Type B pancreatic cell (in vitro differentiated cells): ENCODE measurements around the gene AFAP1L1. TPM values are rescaled to one million over a fixed set of nuclear protein-coding genes. Genes with fewer than 3 reads are reported as not detected.
A peak's percentile ranks its signal among the peaks of the same experiment; 100 is the strongest.

ENCODE experiments used
- DNase-seq: peaks from one replicate; pipeline ENCODE4 v3.0.0; 2021; ENCODE audit warnings: mixed read lengths; ENCODE audit not compliant: unreplicated experiment; ENCODE audit errors: extremely low spot score
- H3K27ac Mint-ChIP-seq: 2 replicates; pipeline ENCODE4 v1.8.0; 2021; ENCODE audit warnings: mild to moderate bottlenecking, mixed read lengths
- H3K27me3 Mint-ChIP-seq: 2 replicates; pipeline ENCODE4 v1.8.0; 2021; ENCODE audit warnings: mixed read lengths
- H3K36me3 Mint-ChIP-seq: 2 replicates; pipeline ENCODE4 v1.8.0; 2021; ENCODE audit warnings: mixed read lengths
- H3K4me1 Mint-ChIP-seq: one replicate; pipeline ENCODE4 v1.8.0; 2021; ENCODE audit warnings: mixed read lengths; ENCODE audit not compliant: unreplicated experiment
- H3K4me3 Mint-ChIP-seq: 2 replicates; pipeline ENCODE4 v1.8.0; 2021; ENCODE audit warnings: mild to moderate bottlenecking, mixed read lengths
- H3K9me3 Mint-ChIP-seq: 2 replicates; pipeline ENCODE4 v1.8.0; 2021; ENCODE audit warnings: mixed read lengths
- CTCF ChIP-seq: fragments of 200-600 bp; sonication (generic); conservative IDR thresholded peaks from 2 replicates; pipeline ENCODE4 v1.5.0; 2021; ENCODE audit warnings: antibody characterized with exemption, mild to moderate bottlenecking
- total RNA-seq: library from RNA; stranded (reverse); gene quantifications from 2 replicates; pipeline ENCODE4 v1.2.1, GENCODE V29; 2021; ENCODE audit warnings: low replicate concordance

The AFAP1L1 gene
- total RNA-seq, 1 donor from 2014 or later, result 6.4 TPM

GRCh38 chr5:149344151-149344550 is 72.5 kb downstream of the AFAP1L1 start:
- no peak for TF ChIP-seq CTCF

DNA sequence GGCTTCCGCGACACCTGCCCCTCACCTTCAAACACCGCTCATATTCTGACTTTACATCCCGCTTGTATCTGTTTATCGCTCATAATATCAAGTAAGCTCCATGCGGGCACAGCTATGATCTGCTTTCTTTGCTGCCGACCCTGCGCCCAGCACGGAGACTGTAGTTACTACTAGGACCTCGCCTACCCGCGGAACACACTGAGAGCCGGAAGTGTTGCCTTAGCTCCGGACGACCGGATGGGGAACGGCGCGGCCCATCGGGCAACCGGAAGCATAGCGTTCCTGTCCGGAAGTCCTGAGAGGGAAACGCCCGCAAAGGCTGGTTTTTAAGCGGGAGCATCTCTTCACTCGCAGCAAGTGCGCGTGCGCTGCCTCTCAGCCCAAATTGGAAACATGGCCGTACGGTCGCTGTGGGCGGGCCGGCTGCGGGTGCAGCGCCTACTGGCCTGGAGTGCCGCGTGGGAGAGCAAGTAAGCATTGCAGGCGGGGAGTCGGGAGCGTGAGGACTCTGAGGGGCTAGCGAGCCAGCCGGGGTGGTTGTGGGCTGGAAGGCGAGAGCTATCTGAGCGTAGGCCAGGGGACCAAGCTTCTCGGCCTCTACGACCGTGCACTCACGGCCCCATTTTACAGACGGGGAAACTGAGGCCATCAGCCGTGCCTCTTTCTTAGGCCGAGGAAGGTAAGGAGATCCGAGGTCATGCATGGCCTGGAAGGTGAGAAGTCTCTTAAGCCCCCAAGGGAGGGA is 73.7 kb downstream of the AFAP1L1 start, which contains the start of gene GRPEL2:
GRPEL2 (plus strand) TSS at position 353 of the 745 bp plus-strand sequence; CDS start at position 394, 41 bp downstream.
- H3K27me3 Mint-ChIP-seq, result no peaks in the 10 kb centered on the region
- H3K4me1 Mint-ChIP-seq, result peaks cover 13% of the 10 kb centered on the region
- peak within 1 kb of the TSS; percentile 97 for H3K4me3 Mint-ChIP-seq
- H3K27ac Mint-ChIP-seq, result peak within 1 kb of the TSS; percentile 92
- DNase-seq, result peak; percentile 94
- no peaks in the 10 kb centered on the region for H3K9me3 Mint-ChIP-seq
- no peak for TF ChIP-seq CTCF
- H3K36me3 Mint-ChIP-seq, result peaks cover 13% of the 10 kb centered on the region

More at GRCh38 chr5:149344151-149344550, 72.5 kb downstream of the AFAP1L1 start:
- Mint-ChIP-seq H3K27ac (peak overlapping the region; percentile 92), H3K4me1 (peaks cover 13% of the 10 kb centered on the region), H3K4me3 (peak overlapping the region; percentile 97), H3K9me3 (no peaks in the 10 kb centered on the region), H3K36me3 (peaks cover 5% of the 10 kb centered on the region), H3K27me3 (no peaks in the 10 kb centered on the region)
- no peak for DNase-seq

DNA sequence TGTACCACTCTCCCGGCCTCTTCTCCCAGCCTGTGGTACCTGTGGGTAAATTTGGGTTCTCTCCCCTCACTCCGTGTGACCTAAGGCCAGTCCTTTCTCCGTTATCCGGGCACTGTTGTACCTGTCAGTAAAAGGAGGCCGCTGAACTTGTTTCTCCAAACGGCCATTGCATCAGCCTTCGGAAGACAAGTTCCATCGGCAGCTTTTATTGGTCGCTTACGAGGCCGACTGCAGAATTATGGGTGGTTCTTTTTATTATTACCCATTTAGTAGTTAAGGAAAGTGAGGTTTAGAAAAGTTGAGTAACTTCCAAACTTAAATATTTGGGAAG is 74.2 kb downstream of the AFAP1L1 start:
- peak overlapping the region; percentile 97 for H3K4me3 Mint-ChIP-seq
- no peaks in the 10 kb centered on the region for H3K9me3 Mint-ChIP-seq
- H3K36me3 Mint-ChIP-seq, result peaks cover 19% of the 10 kb centered on the region
- H3K4me1 Mint-ChIP-seq, result peaks cover 13% of the 10 kb centered on the region
- H3K27me3 Mint-ChIP-seq, result no peaks in the 10 kb centered on the region
- peak overlapping the region; percentile 92 for H3K27ac Mint-ChIP-seq
- DNase-seq, result no peak
- no peak for TF ChIP-seq CTCF

DNA sequence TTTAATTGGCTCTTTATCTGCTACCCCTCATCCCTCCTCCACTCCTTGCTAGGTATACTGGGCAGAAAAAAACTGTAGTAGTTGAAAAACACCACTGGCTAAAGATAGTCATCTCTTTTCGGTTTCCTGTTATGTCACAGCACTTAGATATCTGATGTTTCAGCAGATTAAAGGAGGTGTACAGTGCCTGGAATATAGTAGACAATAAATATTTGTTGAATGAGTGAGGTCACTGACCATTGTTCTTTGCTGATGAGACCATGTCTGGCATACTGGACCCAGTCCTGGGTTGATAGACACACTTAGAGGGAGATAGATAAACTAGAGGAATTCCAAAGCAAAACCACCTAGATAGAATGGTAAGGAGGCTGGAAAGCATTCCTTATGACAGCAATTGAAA is 76.9 kb downstream of the AFAP1L1 start:
- H3K36me3 Mint-ChIP-seq, result peaks cover 29% of the 10 kb centered on the region
- H3K4me3 Mint-ChIP-seq, result no peak overlapping the region
- no peak overlapping the region for H3K27ac Mint-ChIP-seq

GRCh38 chr5:149349382-149349781 is 77.7 kb downstream of the AFAP1L1 start:
- DNase-seq, result no peak
- Mint-ChIP-seq H3K4me1 (peaks cover 8% of the 10 kb centered on the region), H3K9me3 (no peaks in the 10 kb centered on the region), H3K27me3 (no peaks in the 10 kb centered on the region), H3K36me3 (peaks cover 32% of the 10 kb centered on the region), H3K27ac (no peak overlapping the region), H3K4me3 (no peak overlapping the region)
- TF ChIP-seq CTCF, result no peak

More for the DNA sequence above, 76.9 kb downstream of the AFAP1L1 start:
- no peak for TF ChIP-seq CTCF
- Mint-ChIP-seq H3K27me3 (no peaks in the 10 kb centered on the region), H3K4me1 (peaks cover 13% of the 10 kb centered on the region), H3K9me3 (no peaks in the 10 kb centered on the region)
- DNase-seq, result no peak
